Erythroblast (primary cell): Measurements from ENCODE around the gene RASAL1.

Experiments
- GATA1 ChIP-seq: IDR thresholded peaks from 2 replicates; pipeline ENCODE4 v1.6.1; 2011; ENCODE audit warnings: low read depth, mild to moderate bottlenecking, control low read depth, low read length, moderate library complexity
- POLR2A ChIP-seq: IDR thresholded peaks from 2 replicates; pipeline ENCODE4 v1.6.1; 2011; ENCODE audit warnings: mild to moderate bottlenecking, low read length

- no peak for TF ChIP-seq POLR2A
- no peak for TF ChIP-seq GATA1
These were observed 49.3 kb upstream of the RASAL1 start for GRCh38 chr12:113184900-113185179.
